Lower lobe of right lung (tissue), 2 donors: ENCODE measurements around the gene HBG2. TPM values are rescaled to one million over a fixed set of nuclear protein-coding genes. Genes with fewer than 3 reads are reported as not detected.

Experiments
- ATAC-seq, 2 donors: fragments of 200-7000 bp; cut with Tn5 transposase; one replicate each; pipeline ENCODE4 v1.9.1; 2020 to 2022; ENCODE audit warnings: mild to moderate bottlenecking in 2 of 2, moderate library complexity in 2 of 2
- DNase-seq: peaks from one replicate; pipeline ENCODE4 v3.0.0-alpha.2; 2020
- H3K27ac ChIP-seq: fragments of 200-600 bp; one replicate; pipeline ENCODE4 v1.8.0; 2022
- H3K27me3 ChIP-seq: fragments of 200-600 bp; one replicate; pipeline ENCODE4 v1.8.0; 2022; ENCODE audit warnings: low read depth
- H3K36me3 ChIP-seq: fragments of 200-600 bp; one replicate; pipeline ENCODE4 v1.8.0; 2022; ENCODE audit warnings: mild to moderate bottlenecking
- H3K4me1 ChIP-seq: fragments of 200-600 bp; one replicate; pipeline ENCODE4 v1.8.0; 2022
- H3K4me3 ChIP-seq: fragments of 200-600 bp; one replicate; pipeline ENCODE4 v1.8.0; 2022; ENCODE audit warnings: mild to moderate bottlenecking
- H3K9me3 ChIP-seq: fragments of 200-600 bp; one replicate; pipeline ENCODE4 v1.8.0; 2022
- intact Hi-C: fragments of 100-400 bp; cut with DNase I; formaldehyde crosslinking; loops from one replicate; pipeline ENCODE4 v1.11.0; 2022
- total RNA-seq: library from RNA; stranded (reverse); fragmentation: NEBNext Ultra II Directional; extraction: Animal tissue kit (Norgen Biotek cat#: 25700); gene quantifications from one replicate; pipeline ENCODE4 v1.2.1, GENCODE V29; 2021
- TF ChIP-seq, protein P1 (sequence below): fragments of 200-600 bp; IDR thresholded peaks from one replicate; pipeline ENCODE4 v1.8.0; 2022; ENCODE audit warnings: antibody characterized with exemption, mild to moderate bottlenecking
- donor health status: DM: no; HTN: yes; CAD: no; lungs with severe emphysema.

HBG2 gene
- total RNA-seq, 1 donor from 2014 or later: 0.89 TPM

DNA sequence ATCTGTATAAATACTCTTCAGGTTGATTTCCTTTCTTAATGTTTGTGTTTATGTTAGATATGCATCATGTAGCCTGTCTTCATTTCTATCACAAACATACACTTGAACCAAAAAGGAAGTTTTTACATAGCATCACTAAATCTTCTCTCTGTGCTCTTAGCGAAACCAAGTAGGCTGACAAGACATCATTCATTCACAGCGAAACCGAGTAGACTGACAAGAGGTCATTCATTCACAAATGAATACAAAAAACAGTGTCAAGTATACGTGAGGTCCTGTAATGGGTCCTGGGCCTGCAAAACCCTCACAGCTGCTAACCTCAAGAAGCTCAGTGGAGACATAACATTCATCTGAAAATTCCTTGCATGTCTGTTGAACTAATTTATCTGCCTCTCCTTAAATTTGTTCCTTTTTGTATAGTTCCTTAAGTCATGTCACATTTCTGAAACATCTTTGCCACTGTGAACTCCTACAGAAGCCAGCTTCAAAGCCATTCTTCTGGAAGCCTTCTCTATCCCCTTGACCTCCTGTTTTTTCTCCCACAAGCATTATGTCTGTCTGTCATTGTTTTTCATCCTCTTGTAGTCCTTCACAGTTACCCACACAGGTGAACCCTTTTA lies 25.0 kb upstream of the HBG2 start:
- H3K27me3 ChIP-seq: no peaks in the 10 kb centered on the region
- ATAC-seq: no peak
- no peaks in the 10 kb centered on the region for H3K36me3 ChIP-seq
- DNase-seq: no peak
- no peak overlapping the region for H3K27ac ChIP-seq
- H3K9me3 ChIP-seq: no peaks in the 10 kb centered on the region
- TF ChIP-seq, protein P1, sequence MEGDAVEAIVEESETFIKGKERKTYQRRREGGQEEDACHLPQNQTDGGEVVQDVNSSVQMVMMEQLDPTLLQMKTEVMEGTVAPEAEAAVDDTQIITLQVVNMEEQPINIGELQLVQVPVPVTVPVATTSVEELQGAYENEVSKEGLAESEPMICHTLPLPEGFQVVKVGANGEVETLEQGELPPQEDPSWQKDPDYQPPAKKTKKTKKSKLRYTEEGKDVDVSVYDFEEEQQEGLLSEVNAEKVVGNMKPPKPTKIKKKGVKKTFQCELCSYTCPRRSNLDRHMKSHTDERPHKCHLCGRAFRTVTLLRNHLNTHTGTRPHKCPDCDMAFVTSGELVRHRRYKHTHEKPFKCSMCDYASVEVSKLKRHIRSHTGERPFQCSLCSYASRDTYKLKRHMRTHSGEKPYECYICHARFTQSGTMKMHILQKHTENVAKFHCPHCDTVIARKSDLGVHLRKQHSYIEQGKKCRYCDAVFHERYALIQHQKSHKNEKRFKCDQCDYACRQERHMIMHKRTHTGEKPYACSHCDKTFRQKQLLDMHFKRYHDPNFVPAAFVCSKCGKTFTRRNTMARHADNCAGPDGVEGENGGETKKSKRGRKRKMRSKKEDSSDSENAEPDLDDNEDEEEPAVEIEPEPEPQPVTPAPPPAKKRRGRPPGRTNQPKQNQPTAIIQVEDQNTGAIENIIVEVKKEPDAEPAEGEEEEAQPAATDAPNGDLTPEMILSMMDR: no peak
- no peak overlapping the region for H3K4me3 ChIP-seq
- intact Hi-C loops: no loop called here
- no peaks in the 10 kb centered on the region for H3K4me1 ChIP-seq

DNA sequence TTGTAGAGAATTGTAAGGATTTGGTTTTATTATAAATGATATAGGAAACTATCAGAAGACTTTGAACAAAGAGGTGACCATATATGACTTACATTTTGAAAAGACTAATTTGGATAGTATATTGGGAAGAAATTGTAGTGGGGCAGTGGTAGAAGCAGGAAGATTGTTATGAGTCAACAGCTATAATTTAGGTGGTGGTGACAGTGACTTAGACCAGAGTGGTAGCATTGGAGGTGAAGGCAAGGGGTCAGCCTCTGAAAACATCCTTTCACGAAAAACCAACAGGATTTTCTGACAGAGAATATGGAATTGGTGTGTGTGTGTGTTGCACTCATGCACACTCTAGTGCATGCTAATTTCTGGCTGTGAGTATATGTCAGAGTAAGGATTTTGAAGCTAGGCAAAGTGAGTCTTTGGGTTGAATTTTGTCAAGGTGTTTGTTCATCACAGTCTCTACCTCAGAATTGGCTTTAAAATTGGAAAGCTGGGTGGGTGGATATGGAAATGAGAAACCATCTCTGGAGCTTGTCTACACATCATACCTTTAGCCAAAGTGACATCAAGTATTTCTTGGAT lies 23.3 kb upstream of the HBG2 start:
- H3K36me3 ChIP-seq: no peaks in the 10 kb centered on the region
- intact Hi-C loops: no loop called here
- no peaks in the 10 kb centered on the region for H3K27me3 ChIP-seq
- H3K9me3 ChIP-seq: no peaks in the 10 kb centered on the region
- H3K4me1 ChIP-seq: no peaks in the 10 kb centered on the region
- no peak for ATAC-seq
- TF ChIP-seq, protein P1: no peak
- no peak for DNase-seq
- H3K27ac ChIP-seq: no peak overlapping the region
- H3K4me3 ChIP-seq: no peak overlapping the region

DNA sequence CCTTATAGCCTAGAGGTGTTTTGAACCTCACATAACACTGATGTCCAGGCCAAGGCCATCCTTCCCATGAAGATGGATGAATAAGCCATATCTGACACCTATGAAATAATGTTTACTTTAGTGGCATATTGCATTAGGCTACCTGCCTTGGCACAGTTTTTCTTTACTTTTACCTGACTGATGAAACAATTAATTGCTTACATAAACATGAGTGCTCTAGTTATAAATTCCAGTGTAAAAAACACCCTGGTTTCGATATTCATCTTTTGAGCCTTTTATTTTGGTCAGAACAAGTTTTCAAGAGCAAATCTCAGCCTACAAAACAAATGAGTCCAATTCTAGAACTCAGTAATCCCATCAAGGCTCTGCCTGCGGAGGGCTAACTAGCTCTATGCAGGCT lies 22.1 kb upstream of the HBG2 start:
- TF ChIP-seq, protein P1: no peak
- H3K9me3 ChIP-seq: no peaks in the 10 kb centered on the region
- H3K4me1 ChIP-seq: no peaks in the 10 kb centered on the region
- H3K36me3 ChIP-seq: no peaks in the 10 kb centered on the region
- no peak for DNase-seq
- no peak for ATAC-seq
- no peaks in the 10 kb centered on the region for H3K27me3 ChIP-seq
- H3K4me3 ChIP-seq: no peak overlapping the region
- no peak overlapping the region for H3K27ac ChIP-seq
- intact Hi-C loops: no loop called here

DNA sequence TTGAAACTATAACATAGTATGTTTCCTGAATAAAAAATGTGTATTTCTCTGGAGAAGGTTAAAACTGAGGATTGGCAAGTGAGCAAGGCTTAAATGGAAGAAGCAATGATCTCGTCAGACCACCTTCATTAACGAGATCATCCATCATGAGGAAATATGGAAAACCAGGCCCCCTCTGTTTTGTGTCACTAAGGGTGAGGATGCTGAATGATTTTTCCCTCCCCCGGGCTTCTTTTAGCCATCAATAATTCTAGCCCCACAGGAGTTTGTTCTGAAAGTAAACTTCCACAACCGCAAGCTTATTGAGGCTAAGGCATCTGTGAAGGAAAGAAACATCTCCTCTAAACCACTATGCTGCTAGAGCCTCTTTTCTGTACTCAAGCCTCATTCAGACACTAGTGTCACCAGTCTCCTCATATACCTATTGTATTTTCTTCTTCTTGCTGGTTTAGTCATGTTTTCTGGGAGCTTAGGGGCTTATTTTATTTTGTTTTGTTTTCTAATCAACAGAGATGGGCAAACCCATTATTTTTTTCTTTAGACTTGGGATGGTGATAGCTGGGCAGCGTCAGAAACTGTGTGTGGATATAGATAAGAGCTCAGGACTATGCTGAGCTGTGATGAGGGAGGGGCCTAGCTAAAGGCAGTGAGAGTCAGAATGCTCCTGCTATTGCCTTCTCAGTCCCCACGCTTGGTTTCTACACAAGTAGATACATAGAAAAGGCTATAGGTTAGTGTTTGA lies 21.0 kb upstream of the HBG2 start:
- H3K27ac ChIP-seq: no peak overlapping the region
- TF ChIP-seq, protein P1: no peak
- H3K27me3 ChIP-seq: no peaks in the 10 kb centered on the region
- ATAC-seq: no peak
- intact Hi-C loops: no loop called here
- H3K4me3 ChIP-seq: no peak overlapping the region
- H3K4me1 ChIP-seq: no peaks in the 10 kb centered on the region
- H3K9me3 ChIP-seq: no peaks in the 10 kb centered on the region
- no peak for DNase-seq
- H3K36me3 ChIP-seq: no peaks in the 10 kb centered on the region

DNA sequence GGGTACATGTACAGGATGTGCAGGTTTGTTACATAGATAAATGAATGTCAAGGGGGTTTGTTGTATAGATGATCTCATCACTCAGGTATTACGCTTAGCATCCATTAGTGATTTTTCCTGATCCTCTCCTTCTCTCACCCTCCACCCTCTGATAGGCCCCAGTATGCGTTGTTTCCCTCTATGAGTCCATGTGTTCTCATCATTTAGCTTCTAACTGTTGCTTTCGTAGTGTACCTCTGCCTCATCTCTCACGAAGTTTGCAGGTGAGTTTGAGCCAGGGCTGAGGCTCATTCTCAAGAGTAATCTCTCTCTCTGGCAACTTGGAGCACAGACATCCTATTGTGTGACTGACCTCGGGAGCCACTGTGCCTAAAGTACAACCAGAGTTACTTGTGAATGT lies 19.8 kb upstream of the HBG2 start:
- Histone ChIP-seq H3K36me3 (no peaks in the 10 kb centered on the region), H3K9me3 (no peaks in the 10 kb centered on the region), H3K27me3 (no peaks in the 10 kb centered on the region), H3K4me3 (no peak overlapping the region), H3K4me1 (no peaks in the 10 kb centered on the region), H3K27ac (no peak overlapping the region)
- ATAC-seq: no peak
- intact Hi-C loops: no loop called here
- no peak for DNase-seq
- TF ChIP-seq, protein P1: no peak
